ENCODE data around the gene FLAD1. TPM values are rescaled to one million over a fixed set of nuclear protein-coding genes. Genes with fewer than 3 reads are reported as not detected.

FLAD1 gene
- total and polyA plus RNA-seq, 11 donors: 19.4 to 50.7 (median 27.4) TPM

DNA sequence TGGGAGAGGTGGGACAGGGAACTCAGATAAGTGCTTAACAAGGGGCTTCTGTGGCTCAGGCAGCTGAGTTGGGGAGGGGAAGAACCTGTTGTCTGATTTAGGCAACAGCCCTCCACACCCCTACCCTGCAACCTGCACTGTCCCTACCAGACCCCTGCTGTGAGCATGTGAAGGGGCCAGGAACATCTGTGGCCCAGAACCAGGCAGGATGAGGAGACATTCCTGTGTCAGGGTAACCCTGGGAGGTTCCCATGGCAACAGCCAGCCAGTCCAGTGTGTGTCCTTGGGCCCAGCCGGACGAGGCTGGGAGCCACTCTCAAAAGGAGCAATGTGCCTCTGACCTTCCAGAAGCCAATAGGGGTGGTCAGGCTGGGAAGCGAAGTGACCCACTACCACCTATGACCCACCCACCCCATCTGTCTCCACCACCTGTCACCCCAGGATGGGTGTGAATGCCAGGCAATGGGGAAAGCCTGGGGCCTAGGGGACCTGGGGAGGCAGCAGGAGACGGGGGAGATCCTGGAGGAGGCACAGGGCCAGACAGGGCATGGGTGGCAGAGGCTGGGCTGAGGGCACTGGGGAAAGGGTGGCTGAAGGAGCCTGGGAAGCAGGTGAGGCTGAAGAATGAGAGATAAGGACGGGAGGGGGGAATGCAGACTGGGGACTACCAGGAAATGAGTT, 41.7 kb upstream of the FLAD1 start:
- H3K9me3 ChIP-seq: no peaks in the 10 kb centered on the region
- DNase-seq: peak in 2 of 5 donors; percentile 42 to 43
- H3K36me3 ChIP-seq: peaks cover 0 to 18% (median 6%) of the 10 kb centered on the region in 9 donors
- no peak for TF ChIP-seq POLR2A (IDR thresholded peaks at IDR 0.05)
- TF ChIP-seq, protein P1, sequence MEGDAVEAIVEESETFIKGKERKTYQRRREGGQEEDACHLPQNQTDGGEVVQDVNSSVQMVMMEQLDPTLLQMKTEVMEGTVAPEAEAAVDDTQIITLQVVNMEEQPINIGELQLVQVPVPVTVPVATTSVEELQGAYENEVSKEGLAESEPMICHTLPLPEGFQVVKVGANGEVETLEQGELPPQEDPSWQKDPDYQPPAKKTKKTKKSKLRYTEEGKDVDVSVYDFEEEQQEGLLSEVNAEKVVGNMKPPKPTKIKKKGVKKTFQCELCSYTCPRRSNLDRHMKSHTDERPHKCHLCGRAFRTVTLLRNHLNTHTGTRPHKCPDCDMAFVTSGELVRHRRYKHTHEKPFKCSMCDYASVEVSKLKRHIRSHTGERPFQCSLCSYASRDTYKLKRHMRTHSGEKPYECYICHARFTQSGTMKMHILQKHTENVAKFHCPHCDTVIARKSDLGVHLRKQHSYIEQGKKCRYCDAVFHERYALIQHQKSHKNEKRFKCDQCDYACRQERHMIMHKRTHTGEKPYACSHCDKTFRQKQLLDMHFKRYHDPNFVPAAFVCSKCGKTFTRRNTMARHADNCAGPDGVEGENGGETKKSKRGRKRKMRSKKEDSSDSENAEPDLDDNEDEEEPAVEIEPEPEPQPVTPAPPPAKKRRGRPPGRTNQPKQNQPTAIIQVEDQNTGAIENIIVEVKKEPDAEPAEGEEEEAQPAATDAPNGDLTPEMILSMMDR (IDR thresholded peaks at IDR 0.05): no peak
- H3K27me3 ChIP-seq: no peaks in the 10 kb centered on the region
- H3K4me1 ChIP-seq: peaks cover 0 to 58% (median 16%) of the 10 kb centered on the region in 12 donors
- peak overlapping the region in 3 of 12 donors; percentile 11 to 77 (median 34) for H3K27ac ChIP-seq
- no peak for ATAC-seq
- intact Hi-C loops (cut with DNase I): loop anchor here in 1 of 10 donors (2.0 kb wide), 1 partner anchor 31 kb away; no protein-coding TSS in a partner anchor
- H3K4me3 ChIP-seq: no peak overlapping the region
- 65 to 90% (median 80%) methylated on average over 2 to 5 of the region's 5 CpGs for WGBS, 4 donors

- Histone ChIP-seq H3K4me3 (no peak overlapping the region), H3K9me3 (no peaks in the 10 kb centered on the region), H3K4me1 (peaks cover 0 to 48% (median 8%) of the 10 kb centered on the region in 12 donors), H3K36me3 (peaks cover 0 to 37% (median 14%) of the 10 kb centered on the region in 9 donors), H3K27ac (peak overlapping the region in 10 of 12 donors; percentile 23 to 77 (median 36)), H3K27me3 (no peaks in the 10 kb centered on the region)
- TF ChIP-seq, protein P1 (IDR thresholded peaks at IDR 0.05): peak; percentile 59 to 83 (median 71)
- no peak for TF ChIP-seq POLR2A (IDR thresholded peaks at IDR 0.05)
- whole genome bisulfite sequencing, 4 donors: 49 to 51% (median 49%) methylated on average over 6 of the region's 6 CpGs
- ATAC-seq (peak in 3 of 4 donors; percentile 21 to 63 (median 55)), DNase-seq (peak in 1 of 5 donors; percentile 48)
- intact Hi-C loops (cut with DNase I): no loop called here
Measured at GRCh38 chr1:154943649-154944400, 39.3 kb upstream of the FLAD1 start.

- 47 to 62% (median 50%) methylated on average over 9 of the region's 9 CpGs for WGBS, 4 donors
- TF ChIP-seq, protein P1 (IDR thresholded peaks at IDR 0.05): no peak
- no peak for TF ChIP-seq POLR2A (IDR thresholded peaks at IDR 0.05)
- Histone ChIP-seq H3K27me3 (no peaks in the 10 kb centered on the region), H3K9me3 (no peaks in the 10 kb centered on the region), H3K4me1 (peaks cover 0 to 47% (median 8%) of the 10 kb centered on the region in 12 donors), H3K4me3 (no peak overlapping the region), H3K27ac (peak overlapping the region in 10 of 12 donors; percentile 18 to 77 (median 36)), H3K36me3 (peaks cover 0 to 41% (median 17%) of the 10 kb centered on the region in 9 donors)
- intact Hi-C loops (cut with DNase I): no loop called here
- ATAC-seq (no peak), DNase-seq (peak in 1 of 5 donors; percentile 63)
Measured at GRCh38 chr1:154944401-154945159, 38.6 kb upstream of the FLAD1 start.

Data from heart left ventricle (tissue), 16 donors.